PC-9 (cell line): ENCODE measurements around the gene TWSG1. TPM values are rescaled to one million over a fixed set of nuclear protein-coding genes. Genes with fewer than 3 reads are reported as not detected.

Experiments used
- BruUV-seq: library from RNA; stranded (reverse); fragments of 400-500 nt; replicated peaks from 2 replicates; lab custom pipeline; 2021; lab: Mats Ljungman, UMichigan
- CTCF ChIA-PET: fragments of 300-600 bp; sonication (Branson Sonifier 250); formaldehyde crosslinking; loops from one replicate; lab custom pipeline; 2022; ENCODE audit warnings: antibody characterized with exemption; lab: Charles Lee
- POLR2A ChIA-PET: fragments of 300-600 bp; sonication (Branson Sonifier 250); formaldehyde crosslinking; loops from one replicate; lab custom pipeline; 2022; ENCODE audit warnings: antibody characterized with exemption; ENCODE audit not compliant: unreplicated experiment; lab: Charles Lee
- DNase-seq, 2 experiments: peaks; one replicate each; pipeline versions ENCODE4 v3.0.0 to v3.0.0-alpha.2; 2015 to 2022; ENCODE audit warnings: mixed read lengths in 1 of 2
- H2AFZ ChIP-seq: fragments of 200-600 bp; sonication (generic); 2 replicates; pipeline ENCODE4 v1.8.1; 2017; ENCODE audit warnings: antibody characterized with exemption
- H3F3A ChIP-seq: fragments of 200-600 bp; sonication (generic); 2 replicates; pipeline ENCODE4 v1.8.1; 2017; ENCODE audit warnings: antibody characterized with exemption, mild to moderate bottlenecking, low read depth; ENCODE audit not compliant: insufficient read depth
- H3K27ac ChIP-seq: fragments of 200-600 bp; sonication (generic); 2 replicates; pipeline ENCODE4 v1.6.1; 2016; ENCODE audit warnings: mixed run types
- H3K27me3 ChIP-seq: fragments of 200-600 bp; sonication (generic); 2 replicates; pipeline ENCODE4 v1.6.1; 2016; ENCODE audit warnings: low read depth, mixed run types; ENCODE audit not compliant: insufficient read depth
- H3K36me3 ChIP-seq: fragments of 200-600 bp; sonication (generic); 2 replicates; pipeline ENCODE4 v1.6.1; 2016; ENCODE audit warnings: low read depth, mixed run types
- H3K4me1 ChIP-seq: fragments of 200-600 bp; sonication (generic); replicated peaks from 2 replicates; pipeline ENCODE4 v1.6.1; 2016; ENCODE audit warnings: mixed run types; ENCODE audit not compliant: insufficient read depth
- H3K4me2 ChIP-seq: fragments of 200-600 bp; sonication (generic); 2 replicates; pipeline ENCODE4 v1.6.1; 2017; ENCODE audit warnings: mixed run types
- H3K4me3 ChIP-seq: fragments of 200-600 bp; sonication (generic); 2 replicates; pipeline ENCODE4 v1.6.1; 2016; ENCODE audit warnings: mixed run types
- H3K79me2 ChIP-seq: fragments of 200-600 bp; sonication (generic); 2 replicates; pipeline ENCODE4 v1.6.1; 2017; ENCODE audit warnings: low read depth, mixed run types
- H3K9me2 ChIP-seq: fragments of 200-600 bp; sonication (generic); 2 replicates; pipeline ENCODE4 v1.8.1; 2017; ENCODE audit warnings: mild to moderate bottlenecking; ENCODE audit not compliant: insufficient read depth
- H3K9me3 ChIP-seq: fragments of 200-600 bp; sonication (generic); 2 replicates; pipeline ENCODE4 v1.8.1; 2016; ENCODE audit warnings: low read depth; ENCODE audit not compliant: insufficient read depth
- H4K20me1 ChIP-seq: fragments of 200-600 bp; sonication (generic); 2 replicates; pipeline ENCODE4 v1.8.1; 2017; ENCODE audit not compliant: insufficient read depth
- CTCF ChIP-seq: fragments of 200-600 bp; sonication (generic); conservative IDR thresholded peaks from 2 replicates; pipeline ENCODE4 v1.6.1; 2017; ENCODE audit warnings: mixed run types, antibody characterized with exemption, mild to moderate bottlenecking, moderate library complexity
- EZH2 ChIP-seq: fragments of 200-600 bp; sonication (generic); IDR thresholded peaks from 2 replicates; pipeline ENCODE4 v1.8.0; 2017; ENCODE audit warnings: antibody characterized with exemption, low read depth
- intact Hi-C: fragments of 100-400 bp; cut with micrococcal nuclease; formaldehyde crosslinking; loops from one replicate; pipeline ENCODE4 v1.10.0; 2022; ENCODE audit not compliant: unreplicated experiment
- total RNA-seq: library from RNA; stranded (reverse); gene quantifications from 2 replicates; pipeline ENCODE4 v1.2.3, GENCODE V29; 2021

Gene TWSG1
- total RNA-seq, 1 experiment from 2014 or later = 52.1 TPM

DNA sequence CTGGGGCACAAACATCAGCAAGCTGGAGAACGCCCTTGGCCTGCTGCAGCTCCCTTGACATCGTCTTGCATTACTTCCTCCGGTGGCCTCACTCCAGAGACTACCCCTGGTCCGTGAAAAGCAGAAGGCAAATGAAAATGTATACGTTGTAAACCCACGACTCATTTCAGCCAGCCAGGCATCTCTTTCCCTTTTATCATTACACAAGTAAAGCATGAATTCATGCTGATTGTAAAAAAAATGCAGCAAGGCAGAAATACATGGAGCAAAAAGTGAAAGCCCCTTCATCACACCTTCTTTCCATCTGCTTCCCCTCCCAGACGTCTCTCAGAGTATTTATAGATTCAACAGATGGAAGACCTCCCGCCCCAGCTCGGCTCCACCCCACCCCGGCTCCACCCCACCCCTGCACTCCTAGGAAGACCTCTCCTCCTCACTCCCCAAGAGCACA lies 99.1 kb downstream of the TWSG1 start:
- no peaks in the 10 kb centered on the region for H3F3A ChIP-seq
- intact Hi-C loops = no loop called here
- H3K4me3 ChIP-seq = no peak overlapping the region
- ChIA-PET CTCF (no interaction called here), POLR2A (no interaction called here)
- no peaks in the 10 kb centered on the region for H3K36me3 ChIP-seq
- no peaks in the 10 kb centered on the region for H3K9me2 ChIP-seq
- H3K27ac ChIP-seq = no peak overlapping the region
- no peak overlapping the region for H2AFZ ChIP-seq
- no peaks in the 10 kb centered on the region for H4K20me1 ChIP-seq
- H3K4me1 ChIP-seq = no peaks in the 10 kb centered on the region
- DNase-seq = no peak
- no TSS peak for BruUV-seq
- H3K27me3 ChIP-seq = no peaks in the 10 kb centered on the region
- no peak overlapping the region for H3K4me2 ChIP-seq
- no peaks in the 10 kb centered on the region for H3K79me2 ChIP-seq
- TF ChIP-seq CTCF (no peak), EZH2 (no peak)
- H3K9me3 ChIP-seq = no peaks in the 10 kb centered on the region

DNA sequence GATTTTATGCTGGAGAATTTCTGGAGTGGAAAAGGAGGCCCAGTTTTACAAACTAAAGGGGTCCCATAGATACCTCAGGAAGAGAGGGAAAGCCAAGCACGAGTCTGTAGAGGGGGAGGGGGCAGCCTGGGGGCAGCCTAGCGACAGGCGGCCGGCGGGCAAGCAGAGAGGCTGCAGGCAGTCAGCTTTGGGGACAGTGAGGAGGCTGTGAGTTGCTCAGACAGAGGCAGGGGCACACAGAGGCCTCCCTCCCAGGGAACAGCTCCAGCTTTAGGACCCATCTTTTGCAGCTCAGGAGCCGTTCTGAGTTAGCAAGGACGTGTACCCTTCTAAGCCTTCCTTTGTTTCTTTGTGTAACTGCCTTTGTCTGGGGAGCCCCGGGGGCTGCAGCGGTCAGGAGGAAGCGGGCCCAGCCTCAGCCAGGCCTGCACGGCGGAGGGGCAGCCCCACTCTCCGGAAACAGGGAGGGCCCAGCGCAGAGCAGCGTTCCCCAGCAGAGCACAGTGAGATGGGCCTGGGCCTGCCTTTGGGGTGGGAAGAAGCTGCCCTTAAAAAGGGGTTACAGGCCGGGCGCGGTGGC lies 99.6 kb downstream of the TWSG1 start:
- no peak overlapping the region for H2AFZ ChIP-seq
- no peak for DNase-seq
- H4K20me1 ChIP-seq = no peaks in the 10 kb centered on the region
- H3K36me3 ChIP-seq = no peaks in the 10 kb centered on the region
- H3K27ac ChIP-seq = no peak overlapping the region
- ChIA-PET POLR2A (no interaction called here), CTCF (no interaction called here)
- intact Hi-C loops = no loop called here
- no peak overlapping the region for H3K4me3 ChIP-seq
- H3K9me3 ChIP-seq = no peaks in the 10 kb centered on the region
- BruUV-seq = no TSS peak
- no peak overlapping the region for H3K4me2 ChIP-seq
- H3K79me2 ChIP-seq = no peaks in the 10 kb centered on the region
- no peaks in the 10 kb centered on the region for H3K27me3 ChIP-seq
- TF ChIP-seq CTCF (no peak), EZH2 (no peak)
- H3F3A ChIP-seq = no peaks in the 10 kb centered on the region
- H3K4me1 ChIP-seq = no peaks in the 10 kb centered on the region
- no peaks in the 10 kb centered on the region for H3K9me2 ChIP-seq

- Histone ChIP-seq H3K79me2 (no peaks in the 10 kb centered on the region), H3K4me2 (no peak overlapping the region), H3K4me3 (no peak overlapping the region), H3K9me2 (no peaks in the 10 kb centered on the region), H2AFZ (no peak overlapping the region), H3K27ac (no peak overlapping the region), H3K9me3 (no peaks in the 10 kb centered on the region), H3K36me3 (no peaks in the 10 kb centered on the region), H4K20me1 (no peaks in the 10 kb centered on the region), H3K4me1 (no peaks in the 10 kb centered on the region), H3F3A (no peaks in the 10 kb centered on the region), H3K27me3 (no peaks in the 10 kb centered on the region)
- intact Hi-C loops = no loop called here
- BruUV-seq = no TSS peak
- no peak for DNase-seq
- TF ChIP-seq CTCF = no peak
- TF ChIP-seq EZH2 = no peak
- CTCF ChIA-PET = no interaction called here
- POLR2A ChIA-PET = interaction anchor here (0.5 kb wide), 1 partner anchor 8 kb away, joined by 5 read pairs; no protein-coding TSS in a partner anchor
Observed at GRCh38 chr18:9435041-9435440, 100.5 kb downstream of the TWSG1 start.
